HEK293 (cell line): ENCODE results near the gene INSM1.

Source experiments
- CTCF ChIP-seq: fragments of 450-650 bp; formaldehyde crosslinking; IDR thresholded peaks from 2 replicates; pipeline ENCODE4 v1.5.1; 2016; ENCODE audit warnings: missing biosample characterization, missing genetic modification characterization
- ZNF138 ChIP-seq: fragments of 450-650 bp; formaldehyde crosslinking; IDR thresholded peaks from 2 replicates; pipeline ENCODE4 v1.5.1; 2016; ENCODE audit warnings: missing biosample characterization, missing genetic modification characterization, borderline replicate concordance
- ZNF174 ChIP-seq: fragments of 450-650 bp; formaldehyde crosslinking; IDR thresholded peaks from 2 replicates; pipeline ENCODE4 v1.5.0; 2017; ENCODE audit warnings: missing biosample characterization, mild to moderate bottlenecking, missing genetic modification characterization
- ZNF2 ChIP-seq: fragments of 450-650 bp; formaldehyde crosslinking; IDR thresholded peaks from 2 replicates; pipeline ENCODE4 v1.5.1; 2016; ENCODE audit warnings: missing biosample characterization, missing genetic modification characterization
- ZSCAN5A ChIP-seq: fragments of 450-650 bp; formaldehyde crosslinking; IDR thresholded peaks from 2 replicates; pipeline ENCODE4 v1.5.1; 2016; ENCODE audit warnings: missing biosample characterization, missing genetic modification characterization
- TF ChIP-seq, protein P1 (sequence below): fragments of 450-650 bp; formaldehyde crosslinking; conservative IDR thresholded peaks from 2 replicates; pipeline ENCODE4 v1.5.1; 2016; ENCODE audit warnings: low read depth, missing biosample characterization, missing genetic modification characterization

DNA sequence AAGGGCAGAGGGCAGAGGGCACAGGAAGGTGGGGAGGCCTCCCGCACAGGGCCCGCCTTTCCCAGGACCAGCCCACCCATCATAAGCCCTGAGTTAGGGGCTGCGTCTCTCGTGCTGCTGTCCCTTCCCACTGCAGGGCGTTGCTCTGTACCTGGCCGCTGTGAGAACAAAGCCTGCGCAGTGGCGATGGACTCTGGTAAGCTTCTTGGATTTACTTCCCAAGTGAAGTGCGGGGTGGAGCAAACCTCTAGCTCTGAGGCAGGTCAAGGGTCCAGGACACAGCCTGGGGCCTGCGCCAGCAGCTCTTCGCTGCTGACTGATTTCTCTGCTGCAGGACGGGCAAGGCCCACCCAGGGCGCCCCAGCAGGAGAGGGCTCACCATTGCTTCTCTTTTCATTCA lies 23.9 kb downstream of the INSM1 start:
- TF ChIP-seq CTCF (tag by site-specific recombination) (no peak), ZNF174 (no peak), ZSCAN5A (tag by site-specific recombination) (no peak), ZNF2 (tag by site-specific recombination) (no peak), ZNF138 (no peak)
- TF ChIP-seq, protein P1, sequence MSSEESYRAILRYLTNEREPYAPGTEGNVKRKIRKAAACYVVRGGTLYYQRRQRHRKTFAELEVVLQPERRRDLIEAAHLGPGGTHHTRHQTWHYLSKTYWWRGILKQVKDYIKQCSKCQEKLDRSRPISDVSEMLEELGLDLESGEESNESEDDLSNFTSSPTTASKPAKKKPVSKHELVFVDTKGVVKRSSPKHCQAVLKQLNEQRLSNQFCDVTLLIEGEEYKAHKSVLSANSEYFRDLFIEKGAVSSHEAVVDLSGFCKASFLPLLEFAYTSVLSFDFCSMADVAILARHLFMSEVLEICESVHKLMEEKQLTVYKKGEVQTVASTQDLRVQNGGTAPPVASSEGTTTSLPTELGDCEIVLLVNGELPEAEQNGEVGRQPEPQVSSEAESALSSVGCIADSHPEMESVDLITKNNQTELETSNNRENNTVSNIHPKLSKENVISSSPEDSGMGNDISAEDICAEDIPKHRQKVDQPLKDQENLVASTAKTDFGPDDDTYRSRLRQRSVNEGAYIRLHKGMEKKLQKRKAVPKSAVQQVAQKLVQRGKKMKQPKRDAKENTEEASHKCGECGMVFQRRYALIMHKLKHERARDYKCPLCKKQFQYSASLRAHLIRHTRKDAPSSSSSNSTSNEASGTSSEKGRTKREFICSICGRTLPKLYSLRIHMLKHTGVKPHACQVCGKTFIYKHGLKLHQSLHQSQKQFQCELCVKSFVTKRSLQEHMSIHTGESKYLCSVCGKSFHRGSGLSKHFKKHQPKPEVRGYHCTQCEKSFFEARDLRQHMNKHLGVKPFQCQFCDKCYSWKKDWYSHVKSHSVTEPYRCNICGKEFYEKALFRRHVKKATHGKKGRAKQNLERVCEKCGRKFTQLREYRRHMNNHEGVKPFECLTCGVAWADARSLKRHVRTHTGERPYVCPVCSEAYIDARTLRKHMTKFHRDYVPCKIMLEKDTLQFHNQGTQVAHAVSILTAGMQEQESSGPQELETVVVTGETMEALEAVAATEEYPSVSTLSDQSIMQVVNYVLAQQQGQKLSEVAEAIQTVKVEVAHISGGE (tag by site-specific recombination) = no peak
